Measurements from ENCODE around the gene GPC3.
"Not testable (repeated sequence)": the region's sequence is repeated elsewhere in the genome, so short reads cannot be mapped to it uniquely, and the experiment has no call there.

Gene GPC3

DNA sequence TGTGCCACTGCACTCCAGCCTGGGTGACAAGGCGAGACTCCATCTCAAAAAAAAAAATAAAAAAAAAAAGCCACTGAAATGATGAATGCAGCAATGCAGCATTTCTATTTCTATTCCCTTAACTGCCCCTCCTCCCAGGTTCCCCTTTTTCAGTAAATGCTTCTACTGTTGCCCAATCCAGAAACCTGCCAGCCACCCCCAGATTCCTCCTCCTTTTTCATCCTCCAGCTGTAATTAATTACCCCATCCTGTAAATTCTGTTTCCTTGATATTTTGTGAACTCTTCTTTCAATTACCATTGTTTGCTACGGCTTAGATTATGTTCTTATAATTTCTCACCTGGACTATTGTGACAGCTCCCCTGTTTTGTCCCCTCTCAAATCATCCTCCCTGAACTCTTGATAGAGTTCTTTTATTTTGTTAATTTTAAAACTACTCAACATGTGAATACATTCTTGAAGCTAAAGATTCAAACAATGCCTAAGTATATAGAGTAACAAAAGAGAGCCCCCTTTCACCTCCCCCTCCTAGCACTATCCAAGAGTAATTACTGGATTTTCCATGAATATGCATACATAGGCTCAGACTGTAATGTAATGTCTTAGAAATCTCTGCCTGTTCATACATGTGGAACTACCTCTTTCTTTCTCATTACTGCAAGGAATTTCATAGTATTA is 429.5 kb downstream of the GPC3 start:
- no peak for DNase-seq (ENCODE audit: low read depth)

DNA sequence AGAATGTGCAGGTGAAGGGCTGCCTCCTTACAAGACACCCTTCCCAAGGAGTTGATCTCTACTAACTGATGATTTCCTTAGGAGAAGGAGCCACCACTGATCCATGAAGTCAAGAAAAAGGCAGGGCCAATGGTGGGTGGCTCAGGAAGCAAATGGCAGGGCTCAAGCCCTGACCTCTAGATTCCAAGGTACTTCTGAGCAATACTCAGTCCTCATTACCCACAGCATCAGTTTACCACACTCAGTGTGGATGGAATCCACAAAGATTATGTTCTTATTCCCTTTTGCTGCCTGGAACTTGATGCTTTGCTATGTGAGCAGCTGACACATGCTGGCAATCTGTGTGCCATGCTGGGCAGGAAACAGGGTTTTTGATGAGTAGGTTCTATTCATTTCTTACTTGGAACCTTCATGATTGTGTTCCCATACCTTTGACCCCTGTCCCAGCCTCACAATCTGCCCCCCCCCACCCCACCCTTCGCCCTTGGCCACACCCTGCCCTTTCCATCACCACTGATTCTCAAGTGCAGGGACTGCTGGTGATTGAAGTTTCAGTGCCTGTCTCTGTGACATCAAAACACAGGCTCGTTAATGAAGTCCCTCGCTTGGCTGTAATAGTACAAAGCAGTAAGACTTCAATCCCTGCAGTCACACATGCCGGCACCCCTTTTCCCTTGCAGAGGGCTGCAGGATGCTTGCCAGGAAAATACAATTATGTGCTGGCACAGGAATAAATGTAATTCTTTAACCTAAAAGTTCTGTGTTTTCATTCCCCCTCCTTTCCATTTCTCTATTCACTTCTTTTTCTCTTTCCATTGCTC is 434.5 kb downstream of the GPC3 start:
- no peak for DNase-seq (ENCODE audit: low read depth)

DNA sequence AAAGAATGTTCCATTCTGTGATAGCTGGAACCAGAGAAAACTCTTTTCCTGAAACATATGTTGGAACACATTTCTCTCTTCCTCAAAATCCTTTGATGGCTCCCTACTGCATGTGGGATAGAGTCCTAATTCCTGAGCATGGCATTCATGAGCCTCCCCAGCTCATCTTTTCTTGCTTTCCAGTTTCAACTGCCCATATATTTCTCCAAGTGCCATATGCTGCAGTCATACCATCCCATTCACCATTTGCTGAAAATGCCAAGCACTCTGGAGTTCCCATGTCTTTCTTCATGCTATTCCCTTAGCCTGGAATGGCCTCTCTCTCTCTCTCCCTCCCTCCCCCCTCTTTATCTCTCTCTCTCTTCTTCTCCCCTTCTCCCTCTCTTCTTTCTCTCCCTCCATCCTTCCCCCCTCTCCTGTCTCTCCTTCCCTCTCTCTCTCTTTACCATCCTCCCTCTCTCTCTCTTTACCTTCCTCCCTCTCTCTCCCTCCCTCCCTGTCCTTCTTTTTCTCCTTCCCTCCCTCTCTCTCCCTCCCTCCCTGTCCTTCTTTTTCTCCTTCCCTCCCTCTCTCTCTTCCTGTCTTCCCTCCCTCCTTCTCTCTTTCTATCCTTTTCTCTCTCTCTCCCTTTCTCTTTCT is 436.0 kb downstream of the GPC3 start:
- no peak for DNase-seq (ENCODE audit: low read depth)

DNA sequence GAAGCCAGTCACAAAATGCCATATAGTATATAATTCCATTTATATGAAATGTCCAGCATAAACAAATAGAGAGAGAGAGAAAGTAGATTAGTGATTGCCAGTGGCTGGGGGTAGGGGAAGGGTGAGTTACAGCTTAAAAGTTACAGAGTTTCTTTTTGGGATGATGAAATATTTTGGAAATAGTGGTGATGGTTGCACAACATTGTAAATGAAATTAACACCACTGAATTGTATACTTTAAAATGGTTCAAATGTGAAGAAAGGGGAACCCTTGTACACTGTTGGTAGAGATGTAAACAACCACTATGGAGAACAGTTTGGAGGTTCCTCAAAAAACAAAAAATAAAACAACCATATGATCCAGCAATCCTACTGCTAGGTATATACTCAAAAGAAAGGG is 439.0 kb downstream of the GPC3 start:
- no peak for DNase-seq (ENCODE audit: low read depth)

DNA sequence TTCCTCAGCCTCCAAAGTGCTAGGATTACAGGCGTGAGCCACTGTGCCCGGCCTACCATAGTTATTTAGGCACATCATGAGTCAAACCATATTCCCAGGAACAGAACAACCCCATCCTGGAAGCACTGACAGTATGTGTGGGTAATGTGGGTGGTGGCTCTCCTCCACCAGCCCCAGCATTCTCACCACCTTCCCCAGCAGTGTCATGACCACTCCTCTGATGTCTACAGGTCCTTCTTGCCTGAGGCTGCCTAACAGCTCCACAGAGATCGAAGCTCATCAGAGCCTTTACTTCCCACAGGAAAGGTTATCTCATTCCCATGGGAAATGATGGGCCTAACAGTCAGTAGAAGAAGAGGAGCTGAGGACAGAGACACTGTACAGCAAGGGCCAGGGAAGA is 440.6 kb downstream of the GPC3 start:
- no peak for DNase-seq (ENCODE audit: low read depth)

- no peak for DNase-seq (ENCODE audit: low read depth)
Observed at GRCh38 chrX:133544115-133544514, 441.3 kb downstream of the GPC3 start.

DNA sequence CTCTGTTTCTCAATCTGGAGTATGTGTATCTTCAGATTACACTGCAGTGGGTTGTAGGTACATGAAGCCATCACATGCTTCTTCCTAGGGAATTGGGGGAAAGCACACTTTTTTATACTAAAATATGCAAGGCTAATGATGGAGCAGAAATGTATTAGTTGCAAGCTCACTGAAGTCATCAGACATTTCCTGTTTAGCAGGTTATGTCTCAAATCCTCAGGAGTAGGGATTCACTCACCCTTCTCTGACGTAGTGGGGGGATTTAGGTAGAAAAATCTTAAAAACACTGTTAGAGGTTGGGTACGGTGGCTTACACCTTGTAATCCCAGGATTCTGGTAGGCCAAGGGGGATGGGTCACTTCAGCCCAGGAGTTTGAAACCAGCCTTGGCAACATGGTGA is 441.7 kb downstream of the GPC3 start:
- DNase-seq (ENCODE audit: low read depth) = no peak

GRCh38 chrX:133542476-133542875 is 442.9 kb downstream of the GPC3 start:
- DNase-seq (ENCODE audit: low read depth) = no peak

- DNase-seq (ENCODE audit: low read depth) = no peak
Observed at GRCh38 chrX:133541021-133541420, 444.4 kb downstream of the GPC3 start.

GRCh38 chrX:133538148-133538547 is 447.2 kb downstream of the GPC3 start:
- no peak for DNase-seq (ENCODE audit: low read depth)

GRCh38 chrX:133537142-133537541 is 448.3 kb downstream of the GPC3 start:
- DNase-seq (ENCODE audit: low read depth) = no peak

DNA sequence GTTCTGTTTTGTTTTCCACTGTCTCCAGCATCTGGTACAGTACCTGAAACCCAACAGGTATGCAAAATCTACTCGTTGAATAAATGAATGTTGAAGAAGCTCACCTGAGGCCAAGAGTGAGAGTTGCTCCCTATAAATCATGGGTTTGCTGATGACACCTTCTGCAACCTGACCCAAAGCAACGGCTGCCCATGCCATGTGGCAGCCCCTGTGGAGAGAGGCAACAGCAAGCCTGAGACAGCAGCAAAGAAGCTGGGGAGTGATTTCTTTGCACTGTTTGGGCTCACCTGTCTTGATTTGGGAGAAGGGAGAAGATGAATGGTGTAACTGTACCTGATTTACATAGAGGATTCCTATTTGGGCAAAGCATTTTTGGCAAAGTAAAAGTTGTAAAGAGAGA is 450.3 kb downstream of the GPC3 start:
- no peak for DNase-seq (ENCODE audit: low read depth)

DNA sequence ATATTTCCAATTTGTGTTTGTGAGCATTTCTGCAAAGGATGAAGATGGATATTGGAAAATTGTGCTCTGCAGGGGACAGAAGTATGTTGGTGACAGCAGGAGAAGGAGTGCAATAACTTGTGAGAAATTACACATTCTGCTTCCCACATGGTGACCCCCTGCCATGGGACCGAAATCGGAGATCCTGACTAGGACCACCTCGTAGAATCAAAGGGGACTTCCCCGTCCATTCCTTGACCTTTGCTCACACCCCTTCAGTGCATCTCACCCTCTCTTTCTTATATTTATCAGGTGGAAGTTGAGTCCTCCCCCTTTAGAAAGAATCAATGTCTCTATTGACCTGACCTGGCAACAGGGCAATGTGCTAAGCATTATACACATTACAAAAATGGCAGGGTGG is 451.2 kb downstream of the GPC3 start:
- no peak for DNase-seq (ENCODE audit: low read depth)

DNA sequence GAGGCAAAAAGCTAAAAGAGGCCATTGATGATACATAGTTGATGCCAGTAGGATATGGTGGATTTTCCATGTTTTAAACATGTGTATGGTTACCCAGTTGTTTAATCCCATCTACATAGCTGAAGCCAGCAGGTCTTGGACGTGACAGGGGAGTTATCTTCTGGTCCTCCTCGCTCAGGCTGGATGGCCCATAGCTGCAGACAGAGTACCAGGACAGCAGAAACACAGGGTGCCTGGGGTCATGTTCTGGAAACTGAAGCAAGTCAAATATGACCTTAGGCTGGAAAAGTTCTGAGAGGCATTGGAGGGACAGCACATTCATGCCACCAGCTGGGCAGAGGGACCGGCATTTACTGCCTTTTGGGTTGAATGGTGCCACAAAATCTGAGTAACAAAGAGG is 452.1 kb downstream of the GPC3 start:
- DNase-seq (ENCODE audit: low read depth) = no peak

GRCh38 chrX:133530960-133531359 is 454.4 kb downstream of the GPC3 start:
- DNase-seq (ENCODE audit: low read depth) = no peak

DNA sequence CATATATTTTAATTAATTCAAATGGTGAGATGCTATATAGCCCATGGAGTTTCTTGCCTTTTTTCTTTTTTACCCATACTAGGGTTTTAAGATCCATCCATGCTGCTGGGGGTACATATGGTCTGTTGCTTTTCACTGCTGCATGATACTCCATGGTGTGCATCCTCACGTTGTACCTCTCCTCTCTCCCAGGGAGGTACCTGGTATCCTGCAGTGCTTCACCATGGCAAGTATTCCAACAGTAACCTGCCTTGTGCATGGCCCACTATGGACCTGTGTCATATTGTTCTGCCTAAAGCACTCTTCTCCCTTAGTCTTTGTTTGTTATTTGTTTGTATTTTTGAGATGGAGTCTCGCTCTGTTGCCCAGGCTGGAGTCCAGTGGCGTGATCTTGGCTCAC is 455.8 kb downstream of the GPC3 start:
- DNase-seq (ENCODE audit: low read depth) = no peak

GRCh38 chrX:133527825-133528224 is 457.6 kb downstream of the GPC3 start:
- DNase-seq (ENCODE audit: low read depth) = no peak

DNA sequence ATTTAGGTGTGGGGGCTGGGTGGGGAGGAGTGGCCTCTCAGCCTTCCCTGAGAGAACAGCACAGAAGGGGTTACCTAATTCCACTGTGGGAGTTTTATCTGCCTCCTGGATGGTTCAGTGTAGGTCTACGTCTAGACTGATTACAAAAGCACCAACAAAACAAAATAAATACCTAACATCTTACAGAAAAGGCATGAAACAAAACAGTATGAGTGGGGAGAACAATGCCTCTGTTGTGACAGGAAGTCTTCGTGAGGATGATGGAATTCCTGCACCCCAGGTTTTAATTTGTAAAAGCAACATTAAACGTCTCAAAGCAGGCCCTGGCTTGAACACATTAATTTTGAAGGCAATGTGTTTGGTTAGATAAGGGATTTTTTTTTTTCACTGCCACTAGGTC is 458.0 kb downstream of the GPC3 start:
- no peak for DNase-seq (ENCODE audit: low read depth)

DNA sequence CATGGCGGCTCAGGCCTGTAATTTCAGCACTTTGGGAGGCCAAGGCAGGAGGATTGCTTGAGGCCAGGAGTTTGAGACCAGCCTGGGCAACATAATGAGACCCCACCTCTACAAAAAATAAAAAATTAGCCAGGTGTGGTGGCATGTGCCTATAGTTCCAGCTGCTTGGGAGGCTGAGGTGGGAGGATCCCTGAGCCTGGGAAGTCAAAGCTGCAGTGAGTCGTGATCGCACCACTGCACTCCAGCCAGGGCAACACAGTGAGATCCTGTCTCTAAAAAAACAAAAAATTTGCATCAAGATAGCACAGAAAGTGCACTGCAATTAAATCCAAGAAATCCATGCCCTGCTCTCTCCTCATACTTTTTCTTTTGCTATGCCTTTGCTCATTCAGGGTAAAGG is 458.6 kb downstream of the GPC3 start:
- DNase-seq (ENCODE audit: low read depth) = not testable (repeated sequence)

DNA sequence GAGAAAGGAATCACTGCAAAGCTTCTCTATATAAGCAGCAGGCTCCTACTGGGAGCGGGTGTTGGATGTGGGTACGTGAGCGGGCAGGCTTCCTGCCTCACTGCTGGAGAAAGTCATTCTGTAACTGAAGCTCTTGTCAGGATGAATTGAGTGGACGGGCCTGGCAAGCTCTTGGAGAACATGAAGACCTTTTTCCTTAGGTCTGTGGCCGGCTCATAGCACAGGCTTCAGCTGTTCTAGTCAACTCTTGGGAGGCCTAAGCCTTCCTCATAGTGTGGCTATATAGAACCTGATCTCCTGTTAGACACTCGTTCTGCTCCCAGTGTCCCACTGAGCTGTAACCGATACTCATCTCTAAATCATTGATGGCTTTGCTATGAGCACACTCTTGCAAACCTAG is 461.9 kb downstream of the GPC3 start:
- no peak for DNase-seq (ENCODE audit: low read depth)

DNA sequence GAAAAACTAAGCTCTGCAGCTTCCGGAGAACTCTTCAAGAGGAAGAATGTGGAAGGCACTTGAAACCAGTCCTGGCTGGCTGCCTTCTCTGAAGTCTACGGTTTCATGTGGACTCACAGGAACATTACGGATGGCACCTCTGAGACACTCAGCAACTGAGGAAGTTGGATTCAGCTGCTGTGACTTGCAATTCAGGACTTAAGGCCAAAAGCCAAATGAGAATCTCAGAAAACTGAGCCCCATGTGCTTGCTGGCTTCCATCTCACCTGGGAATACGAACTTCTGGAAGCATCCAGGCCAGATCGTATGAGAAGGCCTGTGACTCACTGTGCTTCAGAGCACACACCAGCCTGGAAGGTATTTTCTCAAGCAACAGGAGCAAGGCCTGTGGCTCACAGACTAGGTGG is 462.3 kb downstream of the GPC3 start:
- no peak for DNase-seq (ENCODE audit: low read depth)

DNA sequence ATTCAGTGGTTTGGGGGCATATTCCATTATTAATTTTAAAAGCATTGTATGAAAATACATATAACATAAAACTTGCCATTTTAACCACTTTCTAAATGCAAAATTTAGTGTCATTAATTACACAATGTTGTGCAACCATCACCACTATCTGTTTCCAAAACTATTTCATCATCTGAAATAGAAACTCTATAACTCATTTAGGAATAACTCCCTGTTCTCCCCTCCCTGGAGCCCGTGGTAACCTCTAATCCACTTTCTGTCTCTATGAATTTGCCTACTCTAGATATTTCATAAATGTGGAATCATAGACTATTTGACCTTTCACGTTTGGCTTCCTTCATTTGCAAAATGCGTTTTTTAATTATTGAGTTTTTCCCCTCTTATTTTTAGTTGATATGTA is 468.7 kb downstream of the GPC3 start:
- DNase-seq (ENCODE audit: low read depth) = no peak

DNA sequence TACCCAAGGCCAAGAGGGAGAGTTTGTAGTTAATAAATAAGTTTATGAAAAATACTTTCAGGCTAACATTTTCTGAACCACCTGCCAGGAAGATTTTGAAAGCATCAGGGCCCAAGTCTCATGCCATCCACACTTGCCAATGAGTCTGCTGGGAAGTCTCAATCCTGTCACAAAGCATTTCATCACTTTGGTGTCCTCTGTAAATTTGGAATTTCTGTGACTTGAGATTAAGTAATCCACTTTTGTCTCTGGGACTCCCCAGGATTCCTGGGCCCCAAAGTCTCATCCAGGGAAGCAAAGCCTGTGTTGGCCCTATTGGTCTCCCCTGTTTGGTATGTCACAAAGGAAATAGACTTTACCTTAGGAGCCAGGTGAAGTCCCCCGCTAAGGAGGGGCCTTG is 470.9 kb downstream of the GPC3 start:
- DNase-seq (ENCODE audit: low read depth) = no peak

Data from ELR (cell line).